HK-2 (cell line): ENCODE data around the gene OR2W1.

ENCODE experiments used
- DNase-seq: peaks from one replicate; pipeline ENCODE4 v3.0.0-alpha.2; 2018; ENCODE audit not compliant: unreplicated experiment

The OR2W1 gene

GRCh38 chr6:29045075-29045474, at the start of gene OR2W1:
Gene OR2W1, minus strand, starts transcription at chr6:29045175. Its CDS starts 0 bp downstream, at chr6:29045175.
- no peak for DNase-seq

- no peak for DNase-seq
These were observed 48.0 kb upstream of the OR2W1 start for GRCh38 chr6:29092957-29093356.

GRCh38 chr6:29087213-29087612, 42.2 kb upstream of the OR2W1 start, which contains the start of gene OR2B3:
Gene OR2B3, minus strand, starts transcription at chr6:29087313. Its CDS starts 65 bp downstream, at chr6:29087248.
- DNase-seq: no peak

- DNase-seq: no peak
These were observed 37.5 kb upstream of the OR2W1 start for GRCh38 chr6:29082457-29082856.

GRCh38 chr6:29081312-29081711, 36.3 kb upstream of the OR2W1 start:
- DNase-seq: no peak

- DNase-seq: no peak
These were observed 34.2 kb upstream of the OR2W1 start for GRCh38 chr6:29079203-29079602.

- peak; percentile 14 for DNase-seq
These were observed 27.1 kb upstream of the OR2W1 start for GRCh38 chr6:29071831-29072723.

- no peak for DNase-seq
These were observed 6.7 kb upstream of the OR2W1 start for GRCh38 chr6:29051680-29052079.

GRCh38 chr6:29035951-29036350, 9.0 kb downstream of the OR2W1 start:
- DNase-seq: no peak

- DNase-seq: no peak
These were observed 16.2 kb downstream of the OR2W1 start for GRCh38 chr6:29028821-29029220.

- no peak for DNase-seq
These were observed 18.9 kb downstream of the OR2W1 start for GRCh38 chr6:29025927-29026585.

- DNase-seq: no peak
These were observed 23.5 kb downstream of the OR2W1 start for GRCh38 chr6:29021434-29021833.

- DNase-seq: no peak
These were observed 25.3 kb downstream of the OR2W1 start for GRCh38 chr6:29019629-29020028.

- DNase-seq: no peak
These were observed 27.6 kb downstream of the OR2W1 start for GRCh38 chr6:29017428-29017802.

- DNase-seq: peak; percentile 76
These were observed 28.2 kb downstream of the OR2W1 start for GRCh38 chr6:29016559-29017427.

GRCh38 chr6:29014729-29015608, 30.0 kb downstream of the OR2W1 start:
- no peak for DNase-seq

- peak; percentile 30 for DNase-seq
These were observed 33.7 kb downstream of the OR2W1 start for GRCh38 chr6:29011276-29011734.

GRCh38 chr6:29009358-29009757, 35.6 kb downstream of the OR2W1 start:
- DNase-seq: no peak

- DNase-seq: no peak
These were observed 36.9 kb downstream of the OR2W1 start for GRCh38 chr6:29008089-29008488.

GRCh38 chr6:29005183-29005885, 39.6 kb downstream of the OR2W1 start, which contains the start of gene ZNF311:
Gene ZNF311, minus strand, starts transcription at chr6:29005315. Its CDS starts 1,361 bp downstream, at chr6:29003954.
- DNase-seq: peak; percentile 58
